ENCODE results near the gene ALAS1. TPM values are rescaled to one million over a fixed set of nuclear protein-coding genes. Genes with fewer than 3 reads are reported as not detected.

The ALAS1 gene
- total RNA-seq, 1 donor from 2014 or later, result 54.2 TPM

GRCh38 chr3:52181543-52181942 lies 16.4 kb upstream of the ALAS1 start:
- Histone ChIP-seq H3K27me3 (ENCODE audit: control insufficient read depth, insufficient read depth, low read length) (peaks cover 4% of the 10 kb centered on the region), H3K4me3 (ENCODE audit: low read depth, low read length) (no peak overlapping the region), H3K36me3 (ENCODE audit: control insufficient read depth, insufficient read depth, low read length) (no peaks in the 10 kb centered on the region)
- DNase-seq (ENCODE audit: low read depth), result no peak
- TF ChIP-seq, protein P1, sequence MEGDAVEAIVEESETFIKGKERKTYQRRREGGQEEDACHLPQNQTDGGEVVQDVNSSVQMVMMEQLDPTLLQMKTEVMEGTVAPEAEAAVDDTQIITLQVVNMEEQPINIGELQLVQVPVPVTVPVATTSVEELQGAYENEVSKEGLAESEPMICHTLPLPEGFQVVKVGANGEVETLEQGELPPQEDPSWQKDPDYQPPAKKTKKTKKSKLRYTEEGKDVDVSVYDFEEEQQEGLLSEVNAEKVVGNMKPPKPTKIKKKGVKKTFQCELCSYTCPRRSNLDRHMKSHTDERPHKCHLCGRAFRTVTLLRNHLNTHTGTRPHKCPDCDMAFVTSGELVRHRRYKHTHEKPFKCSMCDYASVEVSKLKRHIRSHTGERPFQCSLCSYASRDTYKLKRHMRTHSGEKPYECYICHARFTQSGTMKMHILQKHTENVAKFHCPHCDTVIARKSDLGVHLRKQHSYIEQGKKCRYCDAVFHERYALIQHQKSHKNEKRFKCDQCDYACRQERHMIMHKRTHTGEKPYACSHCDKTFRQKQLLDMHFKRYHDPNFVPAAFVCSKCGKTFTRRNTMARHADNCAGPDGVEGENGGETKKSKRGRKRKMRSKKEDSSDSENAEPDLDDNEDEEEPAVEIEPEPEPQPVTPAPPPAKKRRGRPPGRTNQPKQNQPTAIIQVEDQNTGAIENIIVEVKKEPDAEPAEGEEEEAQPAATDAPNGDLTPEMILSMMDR (IDR thresholded peaks at IDR 0.05; ENCODE audit: insufficient read depth, low read length, poor library complexity, severe bottlenecking), result no peak

GRCh38 chr3:52182196-52182595 lies 15.8 kb upstream of the ALAS1 start:
- DNase-seq (ENCODE audit: low read depth), result no peak
- TF ChIP-seq, protein P1 (IDR thresholded peaks at IDR 0.05; ENCODE audit: insufficient read depth, low read length, poor library complexity, severe bottlenecking), result no peak
- peaks cover 4% of the 10 kb centered on the region for H3K27me3 ChIP-seq (ENCODE audit: control insufficient read depth, insufficient read depth, low read length)
- H3K36me3 ChIP-seq (ENCODE audit: control insufficient read depth, insufficient read depth, low read length), result no peaks in the 10 kb centered on the region
- H3K4me3 ChIP-seq (ENCODE audit: low read depth, low read length), result no peak overlapping the region

- TF ChIP-seq, protein P1 (IDR thresholded peaks at IDR 0.05; ENCODE audit: insufficient read depth, low read length, poor library complexity, severe bottlenecking), result no peak
- H3K4me3 ChIP-seq (ENCODE audit: low read depth, low read length), result no peak overlapping the region
- H3K27me3 ChIP-seq (ENCODE audit: control insufficient read depth, insufficient read depth, low read length), result peaks cover 4% of the 10 kb centered on the region
- no peak for DNase-seq (ENCODE audit: low read depth)
- no peaks in the 10 kb centered on the region for H3K36me3 ChIP-seq (ENCODE audit: control insufficient read depth, insufficient read depth, low read length)
Observed at GRCh38 chr3:52182691-52183090, 15.3 kb upstream of the ALAS1 start.

DNA sequence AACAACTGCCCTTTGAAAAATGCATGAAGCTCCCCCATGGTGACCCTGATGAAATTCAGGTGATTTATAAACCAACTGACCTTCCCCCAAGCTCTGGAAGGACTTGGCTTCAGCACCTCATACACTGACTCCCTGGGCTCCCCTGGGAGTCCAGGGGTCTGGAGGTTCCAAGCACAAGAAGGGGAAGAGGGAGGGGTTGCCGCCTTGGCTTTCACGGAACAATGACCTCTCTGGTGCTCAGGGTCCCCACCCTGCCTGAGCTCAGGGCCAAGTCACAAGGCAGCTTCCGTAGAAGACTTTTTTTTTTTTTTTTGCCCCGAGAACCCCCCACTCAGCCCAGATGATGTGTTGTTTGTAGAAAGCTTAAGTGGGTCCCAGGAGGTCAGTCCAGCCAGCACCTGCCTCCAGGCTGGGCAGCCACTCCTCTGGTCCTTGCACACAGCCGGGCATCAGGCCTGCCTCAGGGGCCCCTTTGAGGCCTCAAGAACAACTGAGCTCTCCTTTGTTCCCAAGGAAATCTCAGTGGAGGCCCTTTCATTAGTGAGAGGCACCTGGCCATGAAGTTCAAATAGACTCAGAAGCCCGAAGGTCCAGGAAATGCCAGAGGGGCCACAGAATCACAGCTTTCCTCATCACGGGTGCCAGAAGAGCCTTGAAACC lies 14.0 kb upstream of the ALAS1 start:
- no peak for DNase-seq (ENCODE audit: low read depth)
- peaks cover 3% of the 10 kb centered on the region for H3K27me3 ChIP-seq (ENCODE audit: control insufficient read depth, insufficient read depth, low read length)
- TF ChIP-seq, protein P1 (IDR thresholded peaks at IDR 0.05; ENCODE audit: insufficient read depth, low read length, poor library complexity, severe bottlenecking), result no peak
- H3K4me3 ChIP-seq (ENCODE audit: low read depth, low read length), result no peak overlapping the region
- no peaks in the 10 kb centered on the region for H3K36me3 ChIP-seq (ENCODE audit: control insufficient read depth, insufficient read depth, low read length)

GRCh38 chr3:52184690-52185089 lies 13.3 kb upstream of the ALAS1 start:
- Histone ChIP-seq H3K4me3 (ENCODE audit: low read depth, low read length) (no peak overlapping the region), H3K27me3 (ENCODE audit: control insufficient read depth, insufficient read depth, low read length) (no peaks in the 10 kb centered on the region), H3K36me3 (ENCODE audit: control insufficient read depth, insufficient read depth, low read length) (no peaks in the 10 kb centered on the region)
- DNase-seq (ENCODE audit: low read depth), result no peak
- TF ChIP-seq, protein P1 (IDR thresholded peaks at IDR 0.05; ENCODE audit: insufficient read depth, low read length, poor library complexity, severe bottlenecking), result no peak

DNA sequence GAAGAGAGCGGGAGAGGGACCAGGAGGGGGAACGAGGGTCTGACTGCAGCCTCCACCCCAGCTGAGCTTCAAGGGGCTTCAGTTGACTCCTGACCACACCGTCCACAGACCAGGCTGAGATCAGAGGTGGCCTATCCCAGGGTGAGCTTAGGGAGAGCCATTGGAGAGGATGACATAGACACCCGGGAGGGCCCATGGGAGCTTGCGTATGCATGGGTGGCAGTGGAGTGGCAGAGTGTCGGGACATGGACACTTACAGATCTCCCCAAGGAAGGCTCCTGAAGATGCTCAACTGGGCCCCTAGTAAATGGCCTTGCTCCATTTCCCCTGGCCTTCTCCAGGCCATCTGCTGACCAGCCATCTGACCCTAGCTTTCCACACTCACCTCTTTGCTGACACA lies 12.6 kb upstream of the ALAS1 start:
- TF ChIP-seq, protein P1 (IDR thresholded peaks at IDR 0.05; ENCODE audit: insufficient read depth, low read length, poor library complexity, severe bottlenecking), result no peak

More for the DNA sequence above, 12.6 kb upstream of the ALAS1 start:
- Histone ChIP-seq H3K36me3 (ENCODE audit: control insufficient read depth, insufficient read depth, low read length) (no peaks in the 10 kb centered on the region), H3K4me3 (ENCODE audit: low read depth, low read length) (no peak overlapping the region), H3K27me3 (ENCODE audit: control insufficient read depth, insufficient read depth, low read length) (no peaks in the 10 kb centered on the region)
- DNase-seq (ENCODE audit: low read depth), result no peak
